Suprapubic skin (tissue), 4 donors: Measurements from ENCODE around the gene UPF2.

Experiments
- CTCF ChIP-seq, 2 donors: fragments of 200-600 bp in 1 of 2; fragments of 450-650 bp in 1 of 2; sonication (generic) in 1 of 2; IDR thresholded peaks; one replicate each; pipeline ENCODE4 v1.5.1; 2016 to 2019; ENCODE audit warnings: antibody characterized with exemption in 2 of 2, mild to moderate bottlenecking in 1 of 2, moderate library complexity in 1 of 2
- EP300 ChIP-seq: sonication (generic); formaldehyde crosslinking; IDR thresholded peaks from one replicate; pipeline ENCODE4 v1.6.1; 2017; ENCODE audit warnings: antibody characterized with exemption
- POLR2A ChIP-seq, 2 donors: fragments of 450-650 bp; IDR thresholded peaks; one replicate each; pipeline ENCODE4 v1.6.1; 2017; ENCODE audit warnings: antibody characterized with exemption in 2 of 2, mild to moderate bottlenecking in 2 of 2, moderate library complexity in 2 of 2
- POLR2AphosphoS5 ChIP-seq, 3 donors: sonication (generic); formaldehyde crosslinking; IDR thresholded peaks; one replicate each; pipeline ENCODE4 v1.6.1; 2017; ENCODE audit warnings: antibody characterized with exemption in 3 of 3

DNA sequence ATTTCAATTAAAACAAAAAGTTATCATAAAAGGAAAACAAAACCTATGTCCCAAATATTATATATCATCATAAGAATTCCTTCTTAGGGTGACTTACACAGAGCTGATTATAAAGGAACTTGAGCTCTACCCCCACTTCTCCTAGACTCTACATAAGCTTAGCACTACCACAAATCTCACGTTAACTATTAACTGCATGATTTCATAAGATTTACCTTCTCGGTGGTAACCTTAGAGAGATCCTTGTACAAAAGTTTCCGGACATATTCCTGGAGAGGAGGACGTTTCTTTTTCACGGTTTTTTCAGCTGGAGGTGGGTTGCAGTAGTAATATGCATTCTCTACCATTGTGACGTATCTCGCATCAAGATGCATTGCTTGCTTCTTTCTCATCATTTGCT, 83.7 kb downstream of the UPF2 start:
- no peak for TF ChIP-seq CTCF (IDR thresholded peaks at IDR 0.05)
- no peak for TF ChIP-seq POLR2AphosphoS5 (IDR thresholded peaks at IDR 0.05)
- TF ChIP-seq POLR2A (IDR thresholded peaks at IDR 0.05): no peak
- TF ChIP-seq EP300: no peak
